NCI-H748 treated with DMSO at 0.1 percent for 48 hours (cell line): ENCODE results near the gene CDK5R1.

Experiments used
- DNase-seq: peaks from one replicate; lab custom pipeline; 2025; lab: John Stamatoyannopoulos, UW

CDK5R1 gene

DNA sequence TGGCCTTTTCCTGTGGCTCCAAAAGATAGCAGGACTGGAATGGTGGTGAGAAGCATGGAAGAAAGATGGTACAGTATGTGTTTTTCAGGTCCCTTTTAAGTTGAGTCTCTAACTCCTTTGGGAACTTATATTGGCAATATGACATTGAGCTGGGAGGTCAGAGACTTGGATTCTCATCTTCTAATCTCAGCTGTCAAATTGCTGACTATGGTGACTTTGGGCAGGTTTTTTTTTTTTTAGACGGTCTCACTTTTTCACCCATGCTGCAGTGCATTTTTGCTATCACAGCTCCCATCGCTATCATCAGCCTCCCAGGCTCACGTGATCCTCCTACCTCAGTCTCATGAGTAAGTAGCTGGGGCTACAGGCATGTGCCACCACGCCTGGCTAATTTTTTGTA lies 15.1 kb upstream of the CDK5R1 start:
- DNase-seq, result no peak

DNA sequence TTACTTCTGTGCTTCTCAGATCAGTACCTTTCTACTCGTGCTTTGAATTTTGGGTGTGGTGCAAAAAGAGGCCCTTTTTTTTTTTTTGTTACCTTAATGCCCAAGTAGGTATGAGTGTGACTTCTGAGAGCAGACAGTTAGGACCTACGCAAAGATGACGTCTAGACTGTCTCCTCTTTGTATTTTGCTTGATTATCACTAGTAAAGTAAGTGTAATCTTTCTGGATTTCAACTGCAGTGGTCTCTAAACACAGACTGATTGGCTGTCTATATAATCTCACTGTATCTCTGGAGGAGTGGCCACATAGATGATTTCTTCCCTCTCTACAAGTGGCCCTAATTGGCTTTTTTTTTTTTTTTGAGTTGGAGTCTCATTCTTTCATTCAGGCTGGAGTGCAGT lies 11.5 kb upstream of the CDK5R1 start:
- DNase-seq, result no peak

DNA sequence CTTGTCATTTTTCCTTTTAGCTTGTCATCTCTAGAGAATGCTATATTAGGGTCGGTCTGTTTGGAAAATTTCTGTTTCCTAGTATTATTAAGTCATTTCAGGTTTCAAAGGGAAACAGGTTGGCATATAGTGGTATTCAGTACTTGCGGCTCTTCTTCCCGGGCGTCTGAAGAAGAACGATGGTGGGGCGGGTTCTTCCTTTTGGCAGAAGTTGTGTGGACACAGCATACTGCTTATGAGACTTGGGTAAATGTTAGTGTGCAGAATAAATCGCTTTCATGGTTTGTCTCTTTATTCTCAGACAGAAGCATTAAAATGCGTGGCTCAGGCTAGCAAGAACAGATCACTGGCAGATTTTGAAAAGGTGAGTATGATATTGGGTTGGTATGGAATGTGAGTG lies 9.6 kb upstream of the CDK5R1 start:
- DNase-seq, result no peak

DNA sequence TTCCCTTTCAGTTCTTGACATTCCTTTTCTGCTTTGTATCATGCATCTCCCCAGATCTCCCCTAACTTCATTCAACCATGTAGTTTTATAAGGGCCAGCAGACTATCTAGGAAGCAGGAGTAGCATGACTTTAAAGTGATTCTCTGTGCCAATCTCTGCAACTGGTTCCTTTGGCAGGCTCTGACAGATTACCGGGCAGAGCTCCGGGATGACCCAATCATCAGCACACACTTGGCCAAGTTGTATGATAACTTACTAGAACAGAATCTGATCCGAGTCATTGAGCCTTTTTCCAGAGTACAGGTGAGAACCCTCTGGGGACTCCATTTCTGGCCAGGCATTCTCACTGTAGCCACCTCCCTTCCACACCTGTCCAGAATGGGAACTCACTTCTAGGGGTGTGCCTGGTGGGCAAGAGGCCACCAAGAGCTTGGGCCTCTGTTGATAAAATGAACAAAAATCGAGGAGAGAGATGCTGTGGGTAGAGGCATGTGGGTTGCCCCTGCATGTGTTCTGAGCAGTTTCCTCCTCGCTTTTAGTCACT lies 7.6 kb upstream of the CDK5R1 start:
- no peak for DNase-seq

DNA sequence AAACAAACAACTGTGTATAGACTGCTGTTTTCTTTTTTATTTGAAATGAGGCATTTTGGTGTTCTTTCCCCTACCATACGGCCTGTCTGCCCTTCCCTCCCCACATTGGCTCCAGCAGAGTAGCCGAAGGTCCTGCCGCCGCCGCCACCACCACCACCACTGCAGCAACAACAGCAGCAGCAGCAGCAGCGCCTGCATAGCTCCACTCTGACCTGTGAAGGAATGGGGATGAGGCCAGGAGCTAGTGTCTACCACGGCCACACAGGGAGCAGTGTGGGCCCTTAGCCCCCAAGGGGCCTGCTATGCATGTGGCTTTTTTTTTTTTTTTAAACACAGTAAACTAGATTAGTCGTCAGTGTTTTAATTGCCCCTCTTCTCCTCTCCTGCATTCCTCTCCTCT lies 5.6 kb upstream of the CDK5R1 start:
- no peak for DNase-seq

DNA sequence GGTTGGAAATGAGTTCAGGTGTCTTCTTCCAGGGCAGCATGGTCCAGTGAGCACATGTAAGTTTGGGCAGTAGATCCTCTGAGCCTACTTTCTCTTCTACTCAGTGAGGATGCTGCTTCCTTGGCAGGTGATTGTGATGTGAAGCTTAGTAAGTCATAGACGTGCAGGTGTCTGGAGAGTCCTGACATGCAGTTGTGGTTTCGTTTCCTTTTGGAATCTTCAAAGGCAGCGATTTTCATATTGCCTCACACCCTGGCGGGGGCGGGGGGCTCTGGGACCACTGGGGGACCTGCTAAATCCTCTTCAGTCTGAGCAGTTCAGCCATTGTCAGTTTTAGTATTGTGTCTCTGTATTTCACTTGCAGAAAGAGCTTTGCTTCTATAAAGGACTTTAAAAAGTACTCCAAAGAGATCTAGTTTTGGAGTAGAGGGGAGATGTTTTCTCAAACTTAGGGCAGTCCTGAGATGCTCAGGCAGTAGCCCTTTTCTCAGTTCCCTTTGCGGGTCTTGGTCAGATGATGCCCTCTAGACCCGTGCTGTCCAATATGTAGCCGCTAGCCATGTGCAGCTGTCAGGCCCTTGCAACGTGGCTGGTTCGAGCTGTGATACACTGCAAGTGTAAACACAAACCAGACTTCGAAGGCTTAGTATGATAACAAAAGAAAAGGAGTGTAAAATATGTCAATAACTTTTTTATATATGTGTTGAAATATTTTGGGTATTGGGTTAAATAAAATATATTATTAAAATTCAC lies 4.0 kb upstream of the CDK5R1 start:
- DNase-seq, result no peak

DNA sequence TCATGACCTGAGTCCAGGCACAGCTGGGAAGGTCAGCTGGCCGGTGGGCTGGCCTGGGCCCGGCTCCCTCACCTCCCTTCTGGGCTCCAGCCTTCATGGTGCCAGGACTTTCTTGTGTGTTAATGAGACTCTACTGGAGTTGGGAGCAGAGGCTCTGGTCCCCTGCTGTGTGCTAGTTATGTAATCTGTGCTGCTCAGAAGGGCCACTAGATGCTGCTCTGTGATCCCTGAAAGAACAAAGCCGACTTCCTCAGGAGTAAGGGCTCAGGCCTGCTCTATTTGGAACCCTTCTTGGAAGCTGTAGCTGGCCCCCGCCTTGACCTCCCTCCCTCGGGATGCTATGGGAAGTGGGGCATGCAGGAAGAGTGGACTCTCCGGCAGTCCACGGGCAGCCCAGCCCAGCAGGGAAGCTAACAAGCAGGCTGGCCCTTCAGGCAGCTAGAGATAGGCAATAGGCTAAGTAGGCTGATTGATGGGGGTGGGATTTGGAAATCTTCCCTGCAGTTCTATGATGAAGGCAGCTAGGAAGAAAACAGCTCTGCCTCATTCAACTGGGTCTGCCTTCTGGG lies 3.3 kb upstream of the CDK5R1 start:
- DNase-seq, result peak; percentile 68

DNA sequence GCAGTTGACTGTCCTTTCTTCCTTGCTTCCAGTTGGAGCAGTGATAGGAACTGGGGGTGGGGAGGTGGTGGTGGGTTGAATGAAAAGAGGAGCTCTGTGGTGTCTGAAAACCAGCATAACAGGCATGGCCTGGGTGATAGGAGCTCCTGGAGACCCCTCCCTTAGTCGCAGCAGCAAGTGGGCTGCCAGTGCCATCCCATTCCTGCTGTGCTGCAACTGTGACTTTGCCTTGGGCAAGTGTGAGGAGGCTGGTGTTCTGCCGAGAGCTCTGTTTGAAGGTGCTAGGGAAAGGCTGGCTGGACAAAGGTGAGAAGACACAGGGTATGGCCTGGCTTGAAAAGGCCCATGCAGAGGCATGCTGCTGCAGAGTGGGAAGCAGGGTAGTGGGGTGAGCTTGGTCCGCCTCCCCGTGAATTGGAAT lies 2.7 kb upstream of the CDK5R1 start:
- no peak for DNase-seq

DNA sequence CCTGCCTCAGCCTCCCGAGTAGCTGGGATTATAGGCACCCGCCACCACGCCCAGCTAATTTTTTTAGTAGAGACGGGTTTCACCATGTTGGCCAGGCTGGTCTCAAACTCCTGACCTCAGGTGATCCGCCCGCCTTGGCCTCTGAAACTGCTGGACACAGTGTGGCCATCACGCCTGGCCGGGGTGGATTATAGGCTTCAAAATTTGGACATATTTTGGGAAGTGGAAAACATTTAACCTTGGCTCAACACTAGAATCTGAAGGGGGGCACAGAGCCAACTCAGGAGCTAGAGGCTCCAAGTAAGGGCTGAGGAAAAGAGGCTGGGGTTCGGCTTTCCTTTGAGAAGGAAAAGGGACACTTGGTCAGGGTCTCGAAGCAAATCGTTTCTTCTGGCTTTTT lies 2.2 kb upstream of the CDK5R1 start:
- DNase-seq, result no peak

DNA sequence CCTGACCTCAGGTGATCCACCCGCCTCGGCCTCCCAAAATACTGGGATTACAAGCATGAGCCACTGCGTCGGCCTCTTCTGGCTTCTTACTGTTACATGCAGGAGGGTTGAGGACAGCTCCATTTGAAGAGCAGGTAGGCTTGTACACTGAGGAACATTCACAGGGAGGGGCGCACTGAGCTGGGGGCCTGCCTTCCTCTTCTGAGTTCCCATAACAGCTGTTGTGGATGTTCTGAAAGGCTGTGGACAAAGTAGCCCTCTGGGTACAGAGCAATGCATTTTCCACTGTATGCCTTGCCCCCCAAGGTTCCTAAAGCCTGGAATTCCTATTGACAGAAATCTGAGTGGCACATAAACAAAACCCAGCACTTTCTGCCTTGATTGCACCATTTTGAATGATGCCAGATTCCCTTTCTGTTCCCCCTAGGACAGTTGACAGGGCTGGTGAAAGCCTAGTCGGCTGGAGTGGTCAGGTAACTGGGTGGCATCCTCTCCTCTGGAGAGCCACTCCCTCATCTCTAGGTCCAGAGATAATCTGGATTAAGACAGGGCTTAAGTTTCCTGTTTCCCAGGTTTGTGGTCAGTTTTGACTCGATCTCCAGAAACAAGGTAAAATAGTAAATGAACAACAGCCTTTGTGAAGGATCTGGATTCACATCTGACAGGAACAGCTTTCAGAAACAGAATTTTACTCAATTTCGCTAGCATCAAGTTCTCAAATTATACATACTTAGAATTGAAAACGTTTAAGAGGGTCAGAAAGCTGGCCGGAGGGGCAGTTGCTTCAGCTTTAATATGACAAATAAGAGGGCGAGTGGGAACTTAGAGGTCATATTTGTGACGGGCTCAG lies 1.3 kb upstream of the CDK5R1 start:
- DNase-seq, result no peak

DNA sequence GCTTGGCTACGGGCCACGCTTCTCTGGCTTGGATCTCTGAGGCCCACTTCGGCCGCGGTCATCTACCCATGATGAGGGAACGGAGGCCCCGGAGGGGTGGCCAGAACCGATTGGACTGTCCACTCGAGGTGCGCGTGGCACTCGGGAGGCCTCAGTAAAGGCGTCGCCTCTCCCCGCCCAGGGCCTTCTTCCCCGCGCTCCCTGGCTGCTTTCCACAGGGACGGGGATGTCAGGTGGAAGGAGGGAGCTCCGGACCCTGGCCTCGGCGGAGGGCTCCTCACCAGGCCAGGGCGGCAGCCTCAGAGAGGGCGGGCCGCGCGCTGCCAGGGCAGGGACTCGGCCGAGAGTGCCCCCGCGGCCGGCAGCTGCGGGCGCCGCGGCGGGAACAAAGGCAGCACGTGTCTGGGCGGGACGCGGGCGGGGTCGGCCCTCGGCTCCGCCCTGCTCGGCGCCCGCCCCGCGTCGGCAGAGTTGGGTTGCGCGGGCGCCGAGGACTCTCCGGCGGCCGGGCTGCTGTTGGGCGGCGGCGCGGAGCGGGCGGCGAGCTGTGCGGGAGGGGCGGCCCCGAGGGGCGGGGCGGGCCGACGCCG lies 587 bp upstream of the CDK5R1 start:
- peak; percentile 67 for DNase-seq

DNA sequence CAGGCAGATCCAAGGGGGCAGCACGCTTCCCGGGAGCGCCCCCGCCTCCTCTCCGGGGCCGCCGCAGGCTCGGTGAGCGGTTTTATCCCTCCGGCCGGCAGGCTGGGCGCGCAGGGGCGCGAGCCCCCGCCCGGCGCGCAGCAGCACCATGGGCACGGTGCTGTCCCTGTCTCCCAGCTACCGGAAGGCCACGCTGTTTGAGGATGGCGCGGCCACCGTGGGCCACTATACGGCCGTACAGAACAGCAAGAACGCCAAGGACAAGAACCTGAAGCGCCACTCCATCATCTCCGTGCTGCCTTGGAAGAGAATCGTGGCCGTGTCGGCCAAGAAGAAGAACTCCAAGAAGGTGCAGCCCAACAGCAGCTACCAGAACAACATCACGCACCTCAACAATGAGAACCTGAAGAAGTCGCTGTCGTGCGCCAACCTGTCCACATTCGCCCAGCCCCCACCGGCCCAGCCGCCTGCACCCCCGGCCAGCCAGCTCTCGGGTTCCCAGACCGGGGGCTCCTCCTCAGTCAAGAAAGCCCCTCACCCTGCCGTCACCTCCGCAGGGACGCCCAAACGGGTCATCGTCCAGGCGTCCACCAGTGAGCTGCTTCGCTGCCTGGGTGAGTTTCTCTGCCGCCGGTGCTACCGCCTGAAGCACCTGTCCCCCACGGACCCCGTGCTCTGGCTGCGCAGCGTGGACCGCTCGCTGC lies 832 bp downstream of the CDK5R1 start:
- DNase-seq, result no peak

DNA sequence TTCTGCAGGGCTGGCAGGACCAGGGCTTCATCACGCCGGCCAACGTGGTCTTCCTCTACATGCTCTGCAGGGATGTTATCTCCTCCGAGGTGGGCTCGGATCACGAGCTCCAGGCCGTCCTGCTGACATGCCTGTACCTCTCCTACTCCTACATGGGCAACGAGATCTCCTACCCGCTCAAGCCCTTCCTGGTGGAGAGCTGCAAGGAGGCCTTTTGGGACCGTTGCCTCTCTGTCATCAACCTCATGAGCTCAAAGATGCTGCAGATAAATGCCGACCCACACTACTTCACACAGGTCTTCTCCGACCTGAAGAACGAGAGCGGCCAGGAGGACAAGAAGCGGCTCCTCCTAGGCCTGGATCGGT lies 1.4 kb downstream of the CDK5R1 start:
- DNase-seq, result peak; percentile 5

DNA sequence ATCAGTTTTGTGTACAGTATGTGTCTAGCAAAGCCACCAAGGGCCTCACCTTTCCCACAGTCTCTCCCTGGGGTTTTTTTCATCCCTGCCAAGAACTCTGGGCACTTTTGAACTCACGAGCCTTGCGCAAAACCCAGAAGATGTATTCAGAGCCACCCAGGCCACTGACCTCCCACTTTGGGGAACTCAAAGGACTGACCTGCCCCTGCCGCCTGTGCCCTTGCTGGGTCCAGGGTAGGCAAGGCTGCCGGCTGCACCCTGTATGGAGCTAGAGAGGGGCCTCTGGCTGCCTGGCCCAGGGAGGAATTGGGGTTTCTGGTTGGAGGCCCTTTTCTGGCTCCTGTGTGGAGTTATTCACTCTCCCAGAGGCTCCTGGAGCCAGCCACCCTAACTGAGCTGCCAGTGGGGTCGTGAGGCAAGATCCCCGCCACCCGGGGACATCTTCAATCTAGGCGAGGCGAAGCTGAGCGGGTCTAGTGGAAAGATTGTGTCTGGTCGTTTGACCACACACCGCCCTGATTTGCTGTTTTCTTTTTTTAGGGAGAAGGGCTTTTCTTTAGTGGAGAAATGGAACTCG lies 1.9 kb downstream of the CDK5R1 start:
- no peak for DNase-seq

DNA sequence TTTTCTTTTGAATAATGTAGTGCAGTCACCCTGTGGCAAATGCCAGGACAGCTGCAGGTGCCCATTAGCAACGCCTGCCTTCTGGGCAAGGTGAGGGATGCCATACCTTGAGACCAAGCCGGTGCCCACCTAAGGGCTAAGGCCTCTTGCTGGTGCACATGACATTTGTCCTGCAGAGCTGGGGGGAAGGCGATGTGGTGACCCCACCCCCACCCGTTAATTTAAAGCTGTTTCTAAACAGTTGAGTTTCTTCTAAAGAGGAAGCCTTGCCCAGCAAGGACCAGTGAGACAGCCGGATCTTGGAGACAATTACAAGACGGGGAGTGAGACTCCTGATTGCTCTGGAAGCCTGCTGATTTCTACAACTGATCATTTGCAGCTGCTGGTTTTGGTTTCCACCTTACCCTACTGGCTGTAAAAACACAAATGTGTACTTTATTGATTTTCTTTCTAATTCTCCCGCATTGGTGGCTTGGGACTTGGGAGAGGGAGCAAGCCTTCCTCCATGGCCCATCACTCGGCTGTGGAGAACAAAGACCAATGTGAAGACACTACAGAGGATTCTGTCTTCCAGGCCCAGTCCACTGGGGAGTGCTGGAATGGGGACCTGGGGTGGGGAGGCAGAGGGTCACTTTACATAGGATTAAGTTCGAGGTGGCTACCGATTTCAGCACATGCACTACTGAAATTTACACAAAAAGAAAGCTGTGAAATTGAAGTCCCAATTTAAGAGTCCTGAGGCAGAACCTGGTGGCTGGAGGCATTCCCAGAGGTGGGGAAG lies 2.7 kb downstream of the CDK5R1 start:
- no peak for DNase-seq

DNA sequence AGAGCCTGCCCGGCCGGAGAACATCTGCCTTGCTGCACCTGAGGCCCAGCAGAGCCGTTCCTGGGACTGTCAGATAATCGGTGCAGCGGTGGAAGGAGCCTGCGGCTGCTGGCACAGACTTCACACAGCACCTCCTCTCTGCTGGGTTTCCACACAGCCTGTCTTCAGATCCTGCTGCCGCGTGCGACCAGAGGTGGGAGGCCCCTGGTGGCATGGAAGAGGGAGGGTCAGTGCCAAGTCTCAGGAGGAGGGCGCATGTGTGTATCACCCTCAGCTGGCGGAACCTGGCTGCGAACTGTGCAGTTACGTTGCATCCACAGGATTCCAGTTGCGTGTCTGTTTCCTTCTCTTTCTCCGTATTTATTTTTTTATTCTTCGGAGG lies 3.3 kb downstream of the CDK5R1 start:
- peak; percentile 10 for DNase-seq

DNA sequence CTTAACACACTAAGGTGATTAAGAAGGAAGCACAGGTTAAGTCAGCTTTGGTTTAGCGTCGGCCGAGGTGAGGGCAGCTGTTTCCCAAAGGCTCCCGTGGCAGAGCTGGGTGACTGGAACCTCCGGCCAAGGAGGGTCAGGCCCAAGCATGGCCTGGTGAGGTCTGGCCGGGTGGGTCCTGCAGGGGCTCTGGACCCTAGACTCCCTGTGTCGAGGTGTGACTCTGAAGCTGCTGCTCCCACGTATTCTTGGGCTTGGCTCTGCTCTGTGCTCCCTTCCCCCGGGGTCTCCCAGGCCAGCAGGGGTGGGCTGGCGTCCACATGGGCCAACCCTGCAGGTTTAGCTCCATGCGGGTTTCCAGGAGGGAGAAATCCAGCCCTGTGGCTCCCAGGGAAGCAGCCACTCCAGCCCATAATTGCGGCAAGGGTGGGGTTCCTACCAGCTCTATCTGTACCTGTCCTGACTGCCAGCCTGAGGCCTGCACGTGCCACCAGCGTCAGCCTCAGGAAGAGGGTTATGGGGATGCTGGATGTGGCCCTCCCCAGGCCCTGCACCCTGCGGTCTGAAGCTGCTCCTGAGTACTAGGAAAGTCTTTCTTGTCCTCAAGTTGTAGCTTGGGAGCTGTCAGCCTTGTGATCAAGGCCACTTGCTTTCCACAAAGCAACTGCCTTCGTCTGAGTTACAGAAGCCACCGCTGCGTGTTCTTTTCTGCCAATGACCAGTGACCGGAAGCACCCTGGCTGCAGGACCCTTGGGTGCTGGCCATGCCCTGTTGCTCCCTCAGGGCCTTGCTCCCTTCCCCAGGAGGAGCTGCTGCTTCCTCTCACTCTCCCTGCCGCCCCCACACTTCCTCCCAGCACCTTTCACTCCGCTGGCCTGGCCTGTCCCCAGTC lies 4.8 kb downstream of the CDK5R1 start:
- no peak for DNase-seq

DNA sequence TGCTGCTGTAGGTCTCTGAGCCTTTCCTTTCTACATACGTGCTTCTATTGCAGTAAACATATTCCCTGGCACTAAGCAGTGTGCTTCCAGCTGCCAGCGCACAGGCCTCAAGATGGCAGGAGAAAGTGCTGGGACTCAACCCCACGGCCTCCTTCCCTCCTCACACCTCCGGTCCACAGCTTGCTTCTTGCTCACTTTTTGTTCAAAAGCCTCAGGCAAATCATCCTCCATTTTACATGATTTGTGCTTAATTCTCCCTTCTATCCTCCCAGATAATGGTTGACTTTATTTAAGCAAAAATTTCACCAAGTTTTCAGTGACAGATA lies 5.4 kb downstream of the CDK5R1 start:
- DNase-seq, result no peak

DNA sequence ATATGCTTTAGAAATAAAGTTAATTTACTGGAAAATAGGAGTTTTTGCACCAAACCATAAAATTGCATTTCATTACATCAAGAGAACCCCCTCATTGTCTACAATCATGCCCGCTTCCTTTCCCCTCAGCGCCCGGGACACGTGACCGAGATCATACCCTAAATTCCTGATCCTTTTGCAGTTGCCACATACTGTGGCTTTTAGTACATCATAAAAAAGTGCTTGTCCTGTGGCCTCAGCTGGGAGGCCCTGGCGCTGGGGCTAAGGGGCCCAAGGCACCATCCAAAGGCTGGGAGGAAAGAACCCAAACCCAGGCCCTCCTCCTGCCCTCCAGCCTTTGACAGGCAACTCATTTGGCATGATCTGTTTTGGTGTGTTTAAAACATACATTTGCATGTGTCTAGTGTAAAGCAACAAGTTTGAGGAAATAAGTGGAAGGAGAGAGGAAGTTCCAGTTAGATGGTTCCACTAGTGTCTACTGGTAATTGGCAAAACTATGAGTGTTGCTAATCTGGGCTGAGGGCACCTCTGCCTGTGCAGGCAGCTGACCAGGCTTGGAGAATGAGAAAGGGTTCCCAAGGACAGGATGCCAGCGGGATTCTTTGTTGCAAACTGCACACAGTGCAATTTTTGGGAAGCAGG lies 6.0 kb downstream of the CDK5R1 start:
- no peak for DNase-seq
